Breast epithelium (tissue), 4 donors: ENCODE measurements around the gene DNAL1. TPM values are rescaled to one million over a fixed set of nuclear protein-coding genes. Genes with fewer than 3 reads are reported as not detected.

Experiments
- DNase-seq, 2 donors: peaks; one replicate each; pipeline ENCODE4 v3.0.0-alpha.2; 2019; ENCODE audit warnings: low spot score in 2 of 2
- H3K27ac ChIP-seq, 2 donors: fragments of 200-600 bp; sonication (generic) in 1 of 2; one replicate each; pipeline ENCODE4 v1.5.1; 2016 to 2019; ENCODE audit warnings: mild to moderate bottlenecking in 1 of 2
- H3K27me3 ChIP-seq, 2 donors: fragments of 200-600 bp; sonication (generic) in 1 of 2; one replicate each; pipeline versions ENCODE4 v1.5.1 to v1.6.0; 2017 to 2019; ENCODE audit warnings: control low read depth in 1 of 2, mild to moderate bottlenecking in 1 of 2
- H3K36me3 ChIP-seq: fragments of 200-600 bp; one replicate; pipeline ENCODE4 v1.5.1; 2019
- H3K4me1 ChIP-seq, 2 donors: fragments of 200-600 bp; sonication (generic); one replicate each; pipeline ENCODE4 v1.5.1; 2016 to 2019; ENCODE audit warnings: control low read depth in 1 of 2
- H3K4me3 ChIP-seq, 3 donors: fragments of 200-600 bp; sonication (generic); 1 replicate in 2 of 3; 2 replicates in 1 of 3; pipeline ENCODE4 v1.5.1; 2016 to 2019; ENCODE audit warnings: mild to moderate bottlenecking in 3 of 3, moderate library complexity in 2 of 3
- H3K9me3 ChIP-seq, 2 donors: fragments of 200-600 bp; sonication (generic) in 1 of 2; one replicate each; pipeline ENCODE4 v1.5.1; 2016 to 2019; ENCODE audit warnings: control low read depth in 1 of 2
- CTCF ChIP-seq, 3 donors: fragments of 450-650 bp; IDR thresholded peaks; one replicate each; pipeline ENCODE4 v1.5.1; 2016 to 2017; ENCODE audit warnings: antibody characterized with exemption in 3 of 3, mild to moderate bottlenecking in 3 of 3, moderate library complexity in 3 of 3
- POLR2A ChIP-seq: fragments of 450-650 bp; IDR thresholded peaks from one replicate; pipeline ENCODE4 v1.6.1; 2016; ENCODE audit warnings: antibody characterized with exemption, mild to moderate bottlenecking, moderate library complexity
- POLR2AphosphoS5 ChIP-seq, 3 donors: sonication (generic); formaldehyde crosslinking; IDR thresholded peaks; one replicate each; pipeline ENCODE4 v1.6.1; 2017; ENCODE audit warnings: antibody characterized with exemption in 3 of 3
- intact Hi-C: fragments of 100-400 bp; cut with DNase I; formaldehyde crosslinking; loops from one replicate; pipeline ENCODE4 v1.15.1; 2023; ENCODE audit warnings: low total_unique reads
- total RNA-seq, 3 donors: library from RNA; depleted of rRNA; stranded (reverse); fragments of >200 nt; gene quantifications; one replicate each; pipeline ENCODE4 v1.1.0, GENCODE V29; 2016

DNAL1 gene
- total RNA-seq, 3 donors from 2014 or later: 6.1 to 12.8 (median 10.5) TPM

- no peaks in the 10 kb centered on the region for H3K9me3 ChIP-seq
- H3K27ac ChIP-seq: peak overlapping the region; percentile 82 to 91
- intact Hi-C loops: no loop called here
- H3K4me3 ChIP-seq: no peak overlapping the region
- H3K27me3 ChIP-seq: no peaks in the 10 kb centered on the region
- peaks cover 70 to 83% of the 10 kb centered on the region in 2 donors for H3K4me1 ChIP-seq
- DNase-seq: no peak
- H3K36me3 ChIP-seq: no peaks in the 10 kb centered on the region
- TF ChIP-seq CTCF (IDR thresholded peaks at IDR 0.05) (no peak), POLR2AphosphoS5 (IDR thresholded peaks at IDR 0.05) (no peak), POLR2A (no peak)
Observed at GRCh38 chr14:73744175-73744867, 99.5 kb downstream of the DNAL1 start.

GRCh38 chr14:73744874-73745529 is 100.2 kb downstream of the DNAL1 start:
- Histone ChIP-seq H3K4me1 (peaks cover 63 to 79% of the 10 kb centered on the region in 2 donors), H3K9me3 (no peaks in the 10 kb centered on the region), H3K27me3 (no peaks in the 10 kb centered on the region), H3K27ac (peak overlapping the region; percentile 82 to 91), H3K4me3 (no peak overlapping the region), H3K36me3 (no peaks in the 10 kb centered on the region)
- intact Hi-C loops: no loop called here
- TF ChIP-seq POLR2A: no peak
- TF ChIP-seq POLR2AphosphoS5 (IDR thresholded peaks at IDR 0.05): no peak
- no peak for TF ChIP-seq CTCF (IDR thresholded peaks at IDR 0.05)
- DNase-seq: peak in 1 of 2 donors; percentile 65

GRCh38 chr14:73745571-73746519 is 101.1 kb downstream of the DNAL1 start:
- Histone ChIP-seq H3K27ac (peak overlapping the region; percentile 82 to 91), H3K9me3 (no peaks in the 10 kb centered on the region), H3K27me3 (no peaks in the 10 kb centered on the region), H3K4me1 (peaks cover 54 to 79% of the 10 kb centered on the region in 2 donors), H3K36me3 (no peaks in the 10 kb centered on the region), H3K4me3 (no peak overlapping the region)
- intact Hi-C loops: no loop called here
- TF ChIP-seq POLR2AphosphoS5 (IDR thresholded peaks at IDR 0.05) (no peak), CTCF (IDR thresholded peaks at IDR 0.05) (no peak), POLR2A (no peak)
- DNase-seq: no peak

DNA sequence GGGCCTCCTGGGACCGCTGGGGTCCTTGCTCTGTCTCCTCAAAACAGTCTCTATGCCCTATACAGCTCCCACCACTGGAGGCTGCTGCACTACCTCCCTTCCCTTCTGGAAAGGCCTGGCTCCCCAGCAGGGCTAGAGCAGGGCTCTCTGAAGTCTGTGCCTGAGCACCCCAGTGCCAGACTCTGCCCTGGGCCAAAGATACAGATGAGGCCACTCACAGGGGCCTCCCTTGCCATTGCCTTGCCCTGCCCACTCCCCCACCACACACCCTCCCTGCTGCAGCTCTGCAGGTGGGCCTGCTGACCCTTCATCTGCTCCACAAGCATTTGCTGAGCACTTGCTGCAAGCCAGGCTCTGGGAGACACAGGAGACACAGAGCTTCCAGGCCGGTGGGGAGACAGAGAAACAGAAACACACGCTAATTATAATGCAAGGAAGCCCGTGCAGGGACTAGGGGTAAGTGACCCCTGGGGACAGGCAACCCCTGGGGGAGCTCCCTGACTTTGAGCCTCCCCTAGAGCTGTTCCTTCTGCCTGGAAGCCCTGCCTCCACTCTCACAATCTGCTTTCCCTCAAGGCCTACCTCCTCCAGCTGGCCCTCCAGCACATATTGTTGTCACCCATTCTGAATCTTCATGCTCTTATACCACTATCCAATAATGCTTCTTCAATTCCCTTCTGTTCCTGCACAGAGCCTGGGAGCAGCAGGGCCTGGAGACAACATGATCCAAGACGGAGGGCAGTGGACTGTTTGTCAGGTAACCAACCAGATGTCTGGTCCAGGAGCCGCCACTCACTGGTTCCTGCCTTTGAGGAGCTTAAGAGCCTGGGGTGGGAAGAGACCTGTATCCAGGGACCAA is 102.0 kb downstream of the DNAL1 start:
- H3K9me3 ChIP-seq: no peaks in the 10 kb centered on the region
- no peak overlapping the region for H3K4me3 ChIP-seq
- H3K36me3 ChIP-seq: no peaks in the 10 kb centered on the region
- TF ChIP-seq CTCF (IDR thresholded peaks at IDR 0.05): peak in 1 of 3 donors; percentile 16
- TF ChIP-seq POLR2AphosphoS5 (IDR thresholded peaks at IDR 0.05): no peak
- peaks cover 53 to 77% of the 10 kb centered on the region in 2 donors for H3K4me1 ChIP-seq
- DNase-seq: no peak
- no peaks in the 10 kb centered on the region for H3K27me3 ChIP-seq
- peak overlapping the region; percentile 82 to 91 for H3K27ac ChIP-seq
- intact Hi-C loops: no loop called here
